K562 (cell line): ENCODE measurements around the gene OXLD1.

ENCODE experiments used
- BRCA1 ChIP-seq, 2 experiments: fragments of 450-650 bp in 1 of 2; sonication (generic) in 1 of 2; formaldehyde crosslinking in 1 of 2; IDR thresholded peaks; 2 replicates each; pipeline versions ENCODE4 v1.5.0 to v1.6.1; 2017 to 2020; ENCODE audit warnings: mild to moderate bottlenecking in 1 of 2, missing genetic modification reagents in 1 of 2
- CTCF ChIP-seq, 3 experiments: IDR thresholded peaks in 2 of 3; conservative IDR thresholded peaks in 1 of 3; 2 replicates each; pipeline ENCODE4 v1.5.1; 2011 to 2012; ENCODE audit warnings: low read length in 3 of 3, mild to moderate bottlenecking in 3 of 3, control low read depth in 2 of 3, improper control_type of control experiment in 1 of 3, inconsistent platforms in 1 of 3, low read depth in 1 of 3, mixed read lengths in 1 of 3, moderate library complexity in 1 of 3; ENCODE audit not compliant: insufficient read depth in 2 of 3
- EZH2 ChIP-seq: IDR thresholded peaks from 2 replicates; pipeline ENCODE4 v1.6.1; 2012; ENCODE audit warnings: low read depth, mild to moderate bottlenecking, inconsistent platforms, low read length, borderline replicate concordance
- GABPA ChIP-seq: fragments of 200-800 bp; sonication (Bioruptor generic); conservative IDR thresholded peaks from 2 replicates; pipeline ENCODE4 v1.6.1; 2016; ENCODE audit warnings: low read depth, missing genetic modification characterization, missing compliant biosample characterization
- KDM1A ChIP-seq, 2 experiments: fragments of 450-650 bp; IDR thresholded peaks; 2 replicates each; pipeline ENCODE4 v1.6.1; 2016; ENCODE audit warnings: mild to moderate bottlenecking in 2 of 2
- NFRKB ChIP-seq: fragments of 450-650 bp; IDR thresholded peaks from 2 replicates; pipeline ENCODE4 v1.6.1; 2016; ENCODE audit warnings: low read depth
- NR2C2 ChIP-seq, 2 experiments: fragments of 200-800 bp in 1 of 2; sonication (Bioruptor generic) in 1 of 2; sonication (generic) in 1 of 2; formaldehyde crosslinking in 1 of 2; IDR thresholded peaks; 2 replicates each; pipeline versions ENCODE4 v1.6.1 to v1.8.0; 2016 to 2022; ENCODE audit warnings: mild to moderate bottlenecking in 1 of 2, missing compliant biosample characterization in 1 of 2, missing genetic modification characterization in 1 of 2, missing genetic modification reagents in 1 of 2
- SREBF2 ChIP-seq: sonication (generic); formaldehyde crosslinking; IDR thresholded peaks from 2 replicates; pipeline ENCODE4 v1.4.0; 2020; ENCODE audit warnings: mild to moderate bottlenecking, missing genetic modification reagents
- TCF7L2 ChIP-seq: fragments of 150-350 bp; IDR thresholded peaks from 2 replicates; pipeline ENCODE4 v1.6.1; 2016; ENCODE audit warnings: low read depth, mild to moderate bottlenecking, low read length, moderate library complexity
- ZFP36 ChIP-seq: fragments of 150-350 bp; IDR thresholded peaks from 2 replicates; pipeline ENCODE4 v1.6.1; 2018; ENCODE audit warnings: low read length, low read depth; ENCODE audit not compliant: partially characterized antibody
- ZHX1 ChIP-seq: fragments of 150-350 bp; conservative IDR thresholded peaks from 2 replicates; pipeline ENCODE4 v1.6.1; 2014; ENCODE audit warnings: low read length
- ZNF174 ChIP-seq: fragments of 250-450 bp; sonication (Bioruptor Pico); IDR thresholded peaks from 2 replicates; pipeline ENCODE4 v1.4.0; 2020; ENCODE audit warnings: mild to moderate bottlenecking
- TF ChIP-seq, protein P1 (sequence below): sonication (generic); formaldehyde crosslinking; IDR thresholded peaks from 2 replicates; pipeline ENCODE4 v1.9.0; 2022; ENCODE audit warnings: mild to moderate bottlenecking, missing genetic modification reagents

GRCh38 chr17:81676906-81677305 lies 10.5 kb upstream of the OXLD1 start:
- TF ChIP-seq, protein P1, sequence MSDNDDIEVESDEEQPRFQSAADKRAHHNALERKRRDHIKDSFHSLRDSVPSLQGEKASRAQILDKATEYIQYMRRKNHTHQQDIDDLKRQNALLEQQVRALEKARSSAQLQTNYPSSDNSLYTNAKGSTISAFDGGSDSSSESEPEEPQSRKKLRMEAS (CRISPR knock-in tag): no peak
- no peak for TF ChIP-seq GABPA (tag)
- TF ChIP-seq ZFP36: no peak
- TF ChIP-seq CTCF (IDR thresholded peaks at IDR 0.05 in 2 of 3, conservative IDR thresholded peaks at IDR 0.05 in 1 of 3; ENCODE audit: insufficient read depth in 2 of 3, low read depth in 1 of 3, low read length in 3 of 3): no peak
- no peak for TF ChIP-seq ZNF174 (CRISPR knock-in tag)
- TF ChIP-seq BRCA1 (IDR thresholded peaks at IDR 0.05): no peak
- no peak for TF ChIP-seq BRCA1 (CRISPR knock-in tag; IDR thresholded peaks at IDR 0.05)
- TF ChIP-seq SREBF2 (CRISPR knock-in tag): no peak
- TF ChIP-seq KDM1A (IDR thresholded peaks at IDR 0.05): no peak
- TF ChIP-seq EZH2: no peak
- no peak for TF ChIP-seq TCF7L2
- no peak for TF ChIP-seq NFRKB
- no peak for TF ChIP-seq NR2C2 (CRISPR knock-in tag; IDR thresholded peaks at IDR 0.05)
- TF ChIP-seq NR2C2 (tag; IDR thresholded peaks at IDR 0.05): no peak
- no peak for TF ChIP-seq ZHX1
